Measurements from ENCODE around the gene TRAF2. TPM values are rescaled to one million over a fixed set of nuclear protein-coding genes. Genes with fewer than 3 reads are reported as not detected.

Gene TRAF2
- total and polyA plus RNA-seq, 2 of the 8 experiments (the other 6 are each of a cell fraction or from before 2014, with no cell fraction given), result 26.9 to 50.2 TPM

GRCh38 chr9:136896027-136896426 is 9.7 kb downstream of the TRAF2 start:
- H3K27ac ChIP-seq (ENCODE audit: low read depth, low read length), result no peak overlapping the region
- DNase-seq (ENCODE audit: low read depth in 1 of 2, low spot score in 2 of 2), result no peak
- FAIRE-seq, result no peak
- ChIA-PET CTCF (ENCODE audit: partially characterized antibody) (interaction anchor here (0.8 to 1.0 kb wide), 2 partner anchors 46 to 89 kb away, joined by 3 read pairs; partner anchors contain the start of gene RABL6), POLR2A (ENCODE audit: partially characterized antibody) (interaction anchor here (0.9 kb wide), 1 partner anchor 11 kb away, joined by 3 read pairs; no protein-coding TSS in a partner anchor)
- peaks cover 6 to 20% (median 12%) of the 10 kb centered on the region in 4 experiments; a peak in 6 of 8 replicates for H3K36me3 ChIP-seq (ENCODE audit: control insufficient read depth in 2 of 4, insufficient read depth in 4 of 4, low read length in 3 of 4)
- H2BK15ac ChIP-seq (ENCODE audit: low read length), result no peak overlapping the region
- H2BK120ac ChIP-seq (replicated peaks; ENCODE audit: low read depth, low read length), result no peak overlapping the region
- no peak overlapping the region; the same call in 1 of the 2 replicates for H2BK5ac ChIP-seq (ENCODE audit: low read depth, low read length)
- H3K18ac ChIP-seq (ENCODE audit: extremely low read depth, low read length), result no peak overlapping the region
- WGBS, 2 experiments (ENCODE audit: extremely low coverage in 1 of 2, insufficient coverage in 1 of 2, insufficient read length in 1 of 2, insufficient replicate concordance in 2 of 2, low coverage in 1 of 2, low lambda C conversion rate in 2 of 2, missing lambda C conversion rate in 1 of 2), result 93% methylated on average over 10 of the region's 11 CpGs; no CpG with 5 or more reads in 1 of the 2 experiments
- no peak overlapping the region for H2AFZ ChIP-seq (ENCODE audit: low read length)
- no peak overlapping the region for H3K56ac ChIP-seq (replicated peaks; ENCODE audit: insufficient read length, low read depth, low read length)
- H3K9me3 ChIP-seq (ENCODE audit: insufficient read depth in 2 of 2, low read depth in 1 of 2, low read length in 1 of 2), result no peaks in the 10 kb centered on the region
- no peak overlapping the region for H4K5ac ChIP-seq (ENCODE audit: insufficient read length, low read depth, low read length)
- no peak overlapping the region for H3K14ac ChIP-seq (ENCODE audit: insufficient read length)
- H3K27me3 ChIP-seq (replicated peaks in 1 of 4; ENCODE audit: control insufficient read depth in 3 of 4, extremely low read depth in 1 of 4, insufficient read depth in 3 of 4, low read length in 3 of 4), result no peaks in the 10 kb centered on the region
- H3K23ac ChIP-seq (ENCODE audit: insufficient read length), result no peak overlapping the region
- no peak overlapping the region for H2AK5ac ChIP-seq (ENCODE audit: low read depth, low read length)
- H3K23me2 ChIP-seq (ENCODE audit: low read depth, low read length), result no peaks in the 10 kb centered on the region
- no peak overlapping the region for H4K8ac ChIP-seq (ENCODE audit: extremely low read depth, insufficient read depth, low read length)
- no peak overlapping the region for H3K4ac ChIP-seq (replicated peaks; ENCODE audit: insufficient read length, low read depth, low read length)
- peaks cover 10% of the 10 kb centered on the region for H3K79me1 ChIP-seq (ENCODE audit: low read depth, low read length)
- H2BK20ac ChIP-seq (ENCODE audit: low read length), result no peak overlapping the region
- no peak overlapping the region for H2BK12ac ChIP-seq (ENCODE audit: low read depth, low read length)
- H3K79me2 ChIP-seq (ENCODE audit: control insufficient read depth in 1 of 2, insufficient read depth in 2 of 2, low read length in 2 of 2), result peaks cover 0 to 56% of the 10 kb centered on the region in 2 experiments; a peak in 3 of 4 replicates
- no peak overlapping the region for H4K91ac ChIP-seq (replicated peaks; ENCODE audit: insufficient read length, low read length)
- H3K4me2 ChIP-seq (ENCODE audit: insufficient read depth in 1 of 2, low read depth in 2 of 2, low read length in 2 of 2), result no peak overlapping the region
- H4K20me1 ChIP-seq (replicated peaks in 1 of 2; ENCODE audit: control insufficient read depth in 1 of 2, insufficient read depth in 2 of 2, low read length in 2 of 2), result peaks cover 8 to 19% of the 10 kb centered on the region in 2 experiments
- no peaks in the 10 kb centered on the region for H3K4me1 ChIP-seq (replicated peaks in 1 of 4; ENCODE audit: control insufficient read depth in 3 of 4, insufficient read depth in 4 of 4, low read length in 3 of 4)
- H3K9ac ChIP-seq (replicated peaks in 1 of 4; ENCODE audit: extremely low read depth in 1 of 4, low read depth in 3 of 4, low read length in 3 of 4), result peak overlapping the region in 1 of 4 experiments; percentile 6; a peak in 1 of 7 replicates
- H3K4me3 ChIP-seq (ENCODE audit: extremely low read depth in 1 of 4, insufficient read depth in 2 of 4, low read depth in 3 of 4, low read length in 4 of 4), result no peak overlapping the region
- TF ChIP-seq NRF1 (IDR thresholded peaks at IDR 0.05; ENCODE audit: low read depth, low read length) (no peak), RFX5 (IDR thresholded peaks at IDR 0.05; ENCODE audit: borderline replicate concordance, low read depth, low read length) (no peak), YY1 (IDR thresholded peaks at IDR 0.05; ENCODE audit: low read depth, low read length) (no peak), BCL11A (IDR thresholded peaks at IDR 0.05; ENCODE audit: low read depth in 2 of 2, low read length in 2 of 2) (no peak), CTBP2 (IDR thresholded peaks at IDR 0.05; ENCODE audit: borderline replicate concordance, insufficient read depth, insufficient read length, low read length) (no peak), TAF7 (optimal IDR thresholded peaks at IDR 0.05; ENCODE audit: borderline replicate concordance, low read depth, low read length) (no peak), SUZ12 (IDR thresholded peaks at IDR 0.05; ENCODE audit: low read length) (no peak), CBX5 (IDR thresholded peaks at IDR 0.05; ENCODE audit: low read depth, low read length) (no peak), TEAD4 (IDR thresholded peaks at IDR 0.05; ENCODE audit: low read depth, low read length) (no peak), ASH2L (IDR thresholded peaks at IDR 0.05; ENCODE audit: low read length) (no peak), MAX (IDR thresholded peaks at IDR 0.05) (no peak), EP300 (IDR thresholded peaks at IDR 0.05; ENCODE audit: borderline replicate concordance in 1 of 2, low read depth in 2 of 2, low read length in 2 of 2) (no peak), SIRT6 (IDR thresholded peaks at IDR 0.05; ENCODE audit: low read length) (no peak), SRF (IDR thresholded peaks at IDR 0.05; ENCODE audit: low read depth, low read length) (no peak)

All from H1 (cell line).